GM12878 (cell line): ENCODE measurements around the gene ATXN1.

Experiments used
- BCL11A ChIP-seq: IDR thresholded peaks from 2 replicates; pipeline ENCODE4 v1.6.1; 2011; ENCODE audit warnings: low read depth, low read length
- CTCF ChIP-seq, 3 experiments: IDR thresholded peaks in 2 of 3; conservative IDR thresholded peaks in 1 of 3; 2 replicates each; pipeline ENCODE4 v1.5.1; 2011; ENCODE audit warnings: low read depth in 3 of 3, low read length in 3 of 3, mild to moderate bottlenecking in 3 of 3, control low read depth in 2 of 3, moderate library complexity in 2 of 3, inconsistent platforms in 1 of 3, mixed read lengths in 1 of 3; ENCODE audit not compliant: control insufficient read depth in 2 of 3, insufficient read depth in 1 of 3; ENCODE audit errors: extremely low read depth in 1 of 3
- EZH2 ChIP-seq: IDR thresholded peaks from 2 replicates; pipeline ENCODE4 v1.6.1; 2012; ENCODE audit warnings: low read depth, mild to moderate bottlenecking, control low read depth, inconsistent platforms, low read length, borderline replicate concordance; ENCODE audit not compliant: control insufficient read depth
- MAX ChIP-seq: IDR thresholded peaks from 2 replicates; pipeline ENCODE4 v1.6.1; 2012; ENCODE audit warnings: low read depth, low read length, improper control_type of control experiment
- MTA3 ChIP-seq: IDR thresholded peaks from 2 replicates; pipeline ENCODE4 v1.6.1; 2012; ENCODE audit warnings: low read length, inconsistent platforms, borderline replicate concordance
- NFIC ChIP-seq: IDR thresholded peaks from 2 replicates; pipeline ENCODE4 v1.6.1; 2012; ENCODE audit warnings: low read depth, mild to moderate bottlenecking, inconsistent platforms, low read length, moderate library complexity
- POLR2AphosphoS5 ChIP-seq: IDR thresholded peaks from 2 replicates; pipeline ENCODE4 v1.6.1; 2011; ENCODE audit warnings: mild to moderate bottlenecking, low read length, inconsistent platforms
- RAD21 ChIP-seq: IDR thresholded peaks from 2 replicates; pipeline ENCODE4 v1.6.1; 2011; ENCODE audit warnings: mild to moderate bottlenecking, low read depth, low read length, moderate library complexity; ENCODE audit not compliant: insufficient read depth
- RAD51 ChIP-seq: fragments of 450-650 bp; IDR thresholded peaks from 2 replicates; pipeline ENCODE4 v1.6.1; 2016; ENCODE audit warnings: moderate library complexity, mild to moderate bottlenecking, inconsistent platforms
- SMC3 ChIP-seq: IDR thresholded peaks from 2 replicates; pipeline ENCODE4 v1.6.1; 2011; ENCODE audit warnings: low read length, improper control_type of control experiment, borderline replicate concordance
- ZNF207 ChIP-seq: fragments of 450-650 bp; IDR thresholded peaks from 2 replicates; pipeline ENCODE4 v1.6.1; 2014; ENCODE audit warnings: antibody characterized with exemption, mild to moderate bottlenecking, borderline replicate concordance
- ZNF217 ChIP-seq: fragments of 450-650 bp; IDR thresholded peaks from 2 replicates; pipeline ENCODE4 v1.6.1; 2017; ENCODE audit warnings: antibody characterized with exemption, mild to moderate bottlenecking
- ZNF24 ChIP-seq: fragments of 450-650 bp; IDR thresholded peaks from 2 replicates; pipeline ENCODE4 v1.6.1; 2017; ENCODE audit warnings: antibody characterized with exemption, mild to moderate bottlenecking

- TF ChIP-seq NFIC (no peak), RAD51 (no peak), ZNF24 (no peak), SMC3 (no peak), ZNF207 (no peak), MAX (no peak), ZNF217 (no peak), CTCF (IDR thresholded peaks at IDR 0.05 in 2 of 3, conservative IDR thresholded peaks at IDR 0.05 in 1 of 3; ENCODE audit: control insufficient read depth in 2 of 3, extremely low read depth in 1 of 3, insufficient read depth in 1 of 3, low read depth in 3 of 3, low read length in 3 of 3) (no peak), RAD21 (no peak), EZH2 (no peak), MTA3 (no peak), POLR2AphosphoS5 (no peak), BCL11A (no peak)
Measured at GRCh38 chr6:16683641-16684194, 77.5 kb downstream of the ATXN1 start.
